NCI-H2029 (cell line): ENCODE measurements around the gene PTPRCAP.
"Not testable (repeated sequence)": the region's sequence is repeated elsewhere in the genome, so short reads cannot be mapped to it uniquely, and the experiment has no call there.

Experiments used
- DNase-seq: peaks from one replicate; lab custom pipeline; 2025; lab: John Stamatoyannopoulos, UW

The PTPRCAP gene

DNA sequence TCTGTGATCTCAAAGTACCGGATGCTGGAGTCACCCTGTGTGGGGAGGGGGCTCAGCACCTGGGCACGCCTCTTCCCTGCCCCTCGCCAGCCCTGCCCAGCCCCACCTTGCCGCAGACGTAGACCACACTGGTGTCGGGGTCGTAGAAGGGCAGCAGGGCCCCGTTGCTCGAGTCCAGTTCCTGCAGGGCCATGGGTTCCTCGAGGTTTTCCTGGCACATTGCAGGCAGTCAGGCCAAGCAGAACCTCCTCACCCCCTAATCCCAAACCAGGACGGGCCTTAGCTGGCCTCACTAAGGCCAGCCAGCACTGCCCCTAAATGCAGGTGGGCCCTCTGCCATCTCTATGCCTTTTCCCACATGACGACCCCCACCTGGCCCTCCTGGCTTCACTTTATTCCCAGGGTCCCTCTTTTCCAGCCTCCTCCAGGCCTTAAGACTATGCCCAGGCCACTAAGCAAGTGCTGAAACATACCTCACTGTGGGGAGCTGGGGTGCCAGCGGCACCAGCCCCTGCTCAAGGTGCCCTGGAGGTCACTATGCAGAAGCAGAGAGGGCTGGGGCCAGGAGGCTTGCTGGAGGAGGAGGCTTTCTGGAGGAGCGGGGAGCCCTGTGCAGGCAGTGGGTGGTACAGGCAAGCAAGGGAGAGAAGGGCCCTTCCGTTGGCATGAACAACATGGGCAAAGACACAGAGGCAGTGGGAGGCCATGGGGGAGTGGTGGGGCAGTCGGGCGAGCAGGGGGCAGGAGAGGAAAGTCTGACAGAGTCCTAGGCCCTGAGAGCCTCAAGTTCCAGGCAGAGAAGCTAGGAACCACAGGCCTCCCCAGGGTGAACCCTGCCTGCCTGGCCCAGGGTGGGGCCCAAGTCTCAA is 3.0 kb upstream of the PTPRCAP start:
- no peak for DNase-seq

DNA sequence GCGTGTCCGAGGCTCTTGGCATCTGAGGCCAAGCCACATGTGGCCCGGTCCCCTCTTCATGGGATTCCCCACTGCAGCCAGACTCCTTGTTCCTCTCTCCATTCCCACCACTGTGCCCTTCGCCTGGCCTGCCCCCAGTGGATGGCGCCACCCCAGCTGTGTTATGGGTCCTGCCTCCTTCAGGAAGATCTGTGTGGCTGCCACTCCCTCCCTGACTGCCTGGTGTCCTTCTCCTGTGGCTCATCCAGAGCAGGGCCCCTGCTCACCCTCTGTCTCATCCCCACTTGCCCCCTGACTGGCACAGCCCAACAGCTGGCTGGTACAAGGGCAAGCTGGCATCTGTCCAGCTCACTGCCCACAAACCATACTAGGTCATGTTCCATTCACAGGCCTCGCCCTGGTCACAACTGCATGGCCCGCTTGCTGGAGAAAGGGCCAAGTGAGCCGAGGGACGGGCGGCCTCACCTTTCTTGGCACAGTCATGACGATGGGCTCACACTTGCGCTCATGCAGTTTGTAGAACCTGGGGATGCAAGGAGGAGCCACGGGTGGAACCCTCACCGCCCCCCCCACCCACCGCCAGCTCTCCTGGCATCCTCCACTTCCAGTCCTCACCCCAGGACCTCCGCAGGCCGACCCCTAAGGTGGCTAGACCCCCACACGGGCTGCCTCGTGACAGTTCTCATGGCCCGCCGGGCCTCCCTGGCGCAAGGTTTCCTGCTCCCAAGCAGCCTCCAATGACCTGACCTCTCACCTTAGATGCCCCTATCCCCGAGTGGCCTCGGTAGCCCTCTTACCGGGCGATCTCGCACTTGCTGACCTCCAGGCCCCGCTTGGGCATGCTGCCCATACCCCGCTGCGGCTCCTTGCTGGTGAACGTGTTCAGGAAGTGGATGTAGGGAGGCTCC is 2.1 kb upstream of the PTPRCAP start:
- peak; percentile 11 for DNase-seq

DNA sequence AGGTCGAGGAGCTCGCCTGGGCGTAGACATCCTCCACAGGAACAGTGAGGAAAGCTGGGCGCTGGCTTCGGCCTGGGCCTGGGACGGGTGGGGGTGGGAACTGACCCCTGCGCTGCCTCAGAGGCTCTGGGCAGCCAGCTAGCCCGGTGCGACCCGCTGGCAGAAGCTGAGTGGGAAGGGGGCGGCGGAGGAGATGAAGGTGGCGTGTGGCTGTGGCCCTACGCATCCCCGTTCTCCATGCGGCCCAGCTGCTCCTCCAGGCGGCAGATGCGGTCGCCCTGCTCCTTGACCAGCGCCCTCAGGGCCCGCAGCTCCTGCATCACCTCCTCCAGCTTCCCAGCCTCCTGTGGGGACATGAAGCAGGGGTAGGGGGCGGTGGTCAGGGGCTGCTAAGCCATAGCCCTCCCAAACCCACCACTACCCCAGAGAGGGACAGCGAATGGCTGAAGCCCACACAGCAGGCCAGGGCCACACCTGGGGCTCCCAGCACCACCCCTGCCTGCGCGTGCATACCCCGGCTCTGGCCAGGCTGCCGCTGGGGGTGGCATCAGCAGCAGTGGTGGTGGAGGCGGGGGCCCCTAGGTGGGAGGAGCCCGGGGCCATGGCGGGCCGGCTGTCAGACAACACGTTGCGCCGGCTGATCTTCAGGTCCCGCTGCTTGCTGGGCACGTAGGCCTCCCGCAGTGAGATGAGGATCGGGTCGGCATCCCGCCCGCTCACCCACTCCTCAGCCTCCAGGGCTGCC is 848 bp upstream of the PTPRCAP start:
- DNase-seq: no peak

DNA sequence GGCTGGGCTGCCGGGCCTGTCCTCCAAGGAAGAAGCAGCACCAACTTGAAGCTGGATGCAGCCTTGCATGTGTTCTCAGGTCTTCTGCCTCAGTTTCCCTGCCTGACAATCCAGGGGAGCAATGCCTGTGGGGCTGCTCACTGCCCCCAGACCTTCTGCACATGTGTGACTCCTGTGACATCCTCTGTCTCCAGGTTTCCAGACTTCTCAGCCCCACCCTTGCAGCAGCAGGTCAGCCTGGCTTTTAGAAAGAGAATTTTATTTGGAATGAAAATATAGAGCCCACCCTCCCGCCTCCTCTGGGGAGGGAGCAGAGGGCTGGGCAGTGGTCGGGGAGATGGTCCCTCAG is 301 bp upstream of the PTPRCAP start:
- no peak for DNase-seq

DNA sequence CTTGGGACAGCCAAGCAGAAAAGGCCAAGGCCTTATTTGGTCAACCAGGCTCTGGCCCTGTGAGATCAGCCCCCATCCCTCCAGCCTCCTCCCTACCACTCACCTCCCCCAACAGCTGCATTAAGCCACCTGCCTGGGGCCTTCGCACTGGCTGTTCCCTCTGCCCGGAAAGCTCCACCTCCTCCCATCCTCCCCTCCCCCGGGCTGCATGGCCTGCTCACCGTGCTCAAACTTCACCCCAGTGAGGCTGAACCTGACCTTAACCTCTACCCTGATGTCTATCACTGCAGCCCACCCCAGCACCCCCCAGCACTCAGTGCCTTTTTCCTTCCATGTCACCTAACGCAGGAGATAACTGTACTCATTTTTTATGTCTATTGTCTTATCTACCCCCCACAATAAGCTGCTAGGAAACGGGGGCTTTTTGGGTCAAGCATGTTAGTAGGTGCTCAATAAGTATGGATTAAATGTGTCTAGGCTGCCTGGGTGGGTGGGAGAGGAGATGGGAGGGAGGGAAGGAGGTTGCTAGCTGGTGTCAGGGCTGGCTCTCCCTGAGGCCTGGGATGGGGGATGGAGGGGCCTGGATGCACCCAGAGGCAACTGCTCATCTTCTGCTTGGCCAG is 912 bp downstream of the PTPRCAP start:
- DNase-seq: no peak

DNA sequence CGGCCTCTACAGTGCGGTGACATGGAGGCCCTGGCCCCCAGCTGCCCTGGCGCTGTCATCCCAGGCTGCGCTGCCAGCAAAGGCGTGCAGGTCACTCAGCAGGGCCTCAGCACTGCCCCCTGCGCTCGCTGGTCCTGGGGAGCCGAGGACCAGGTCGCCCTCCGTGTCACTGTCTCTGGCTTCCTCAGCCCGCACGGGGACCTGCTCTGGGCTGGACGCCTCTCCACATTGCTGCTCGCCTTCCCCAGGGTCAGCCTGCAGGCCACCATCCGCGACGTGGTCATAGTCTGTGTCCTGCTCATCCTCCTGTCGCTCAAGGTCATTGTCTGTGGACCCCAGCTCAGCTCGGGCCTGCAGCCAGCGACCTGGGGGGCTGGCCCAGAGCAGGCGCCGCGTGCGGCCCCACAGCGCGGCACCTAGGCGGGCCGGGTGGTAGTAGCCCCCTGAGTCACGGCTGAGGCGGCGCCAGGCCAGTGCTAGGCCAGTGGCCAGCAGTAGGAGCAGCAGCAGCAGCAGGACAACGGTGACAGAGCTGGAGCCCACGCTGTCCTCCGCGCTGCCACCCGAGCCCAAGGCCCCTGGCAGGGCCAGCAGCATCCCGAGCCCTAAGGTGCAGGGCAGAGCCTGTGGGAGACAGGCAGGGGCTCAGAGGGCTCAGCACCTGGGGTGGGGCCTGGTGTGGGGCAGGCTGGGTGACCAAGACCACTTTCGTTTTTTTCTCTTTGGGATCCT is 1.6 kb downstream of the PTPRCAP start:
- no peak for DNase-seq

DNA sequence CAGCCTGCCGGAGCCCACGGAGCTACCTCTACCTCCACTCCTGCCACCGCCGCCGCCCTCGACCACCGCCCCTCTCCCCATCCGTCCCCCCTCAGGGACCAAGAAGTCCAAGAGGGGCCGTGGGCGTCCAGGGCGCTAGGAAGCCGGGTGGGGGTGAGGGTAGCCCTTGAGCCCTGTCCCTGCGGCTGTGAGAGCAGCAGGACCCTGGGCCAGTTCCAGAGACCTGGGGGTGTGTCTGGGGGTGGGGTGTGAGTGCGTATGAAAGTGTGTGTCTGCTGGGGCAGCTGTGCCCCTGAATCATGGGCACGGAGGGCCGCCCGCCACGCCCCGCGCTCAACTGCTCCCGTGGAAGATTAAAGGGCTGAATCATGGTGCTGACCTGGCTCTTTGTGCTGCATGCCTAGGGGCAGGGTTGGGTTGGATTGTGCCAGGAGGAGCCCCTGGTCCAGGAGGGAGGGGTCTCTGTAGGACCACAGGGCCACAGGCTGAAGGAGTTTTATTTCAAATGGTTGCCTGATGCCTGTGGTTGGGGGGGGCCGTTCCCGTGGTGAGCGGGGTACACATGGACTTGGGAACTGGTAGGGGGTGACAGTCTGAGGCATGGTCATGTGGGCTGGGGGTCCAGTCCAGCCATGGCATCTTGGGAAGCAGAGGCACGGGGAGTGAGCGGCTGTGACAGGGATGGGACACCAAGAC is 2.3 kb downstream of the PTPRCAP start:
- DNase-seq: no peak

DNA sequence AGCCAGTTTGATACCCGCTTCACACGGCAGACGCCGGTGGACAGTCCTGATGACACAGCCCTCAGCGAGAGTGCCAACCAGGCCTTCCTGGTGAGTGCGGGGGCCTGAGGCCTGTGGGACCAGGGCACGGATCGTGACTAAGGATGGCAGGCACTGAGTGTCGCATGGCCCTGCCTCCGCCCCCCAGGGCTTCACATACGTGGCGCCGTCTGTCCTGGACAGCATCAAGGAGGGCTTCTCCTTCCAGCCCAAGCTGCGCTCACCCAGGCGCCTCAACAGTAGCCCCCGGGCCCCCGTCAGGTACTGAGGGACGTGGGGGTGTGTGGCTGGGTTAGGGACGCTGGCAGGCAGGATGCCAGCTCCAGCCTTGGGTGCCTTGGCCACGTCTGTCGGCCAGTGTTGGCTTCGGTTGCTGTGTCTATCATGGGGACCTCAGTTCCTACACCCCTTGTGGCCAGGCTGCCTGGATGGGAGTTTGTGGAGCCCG is 3.0 kb downstream of the PTPRCAP start:
- no peak for DNase-seq

DNA sequence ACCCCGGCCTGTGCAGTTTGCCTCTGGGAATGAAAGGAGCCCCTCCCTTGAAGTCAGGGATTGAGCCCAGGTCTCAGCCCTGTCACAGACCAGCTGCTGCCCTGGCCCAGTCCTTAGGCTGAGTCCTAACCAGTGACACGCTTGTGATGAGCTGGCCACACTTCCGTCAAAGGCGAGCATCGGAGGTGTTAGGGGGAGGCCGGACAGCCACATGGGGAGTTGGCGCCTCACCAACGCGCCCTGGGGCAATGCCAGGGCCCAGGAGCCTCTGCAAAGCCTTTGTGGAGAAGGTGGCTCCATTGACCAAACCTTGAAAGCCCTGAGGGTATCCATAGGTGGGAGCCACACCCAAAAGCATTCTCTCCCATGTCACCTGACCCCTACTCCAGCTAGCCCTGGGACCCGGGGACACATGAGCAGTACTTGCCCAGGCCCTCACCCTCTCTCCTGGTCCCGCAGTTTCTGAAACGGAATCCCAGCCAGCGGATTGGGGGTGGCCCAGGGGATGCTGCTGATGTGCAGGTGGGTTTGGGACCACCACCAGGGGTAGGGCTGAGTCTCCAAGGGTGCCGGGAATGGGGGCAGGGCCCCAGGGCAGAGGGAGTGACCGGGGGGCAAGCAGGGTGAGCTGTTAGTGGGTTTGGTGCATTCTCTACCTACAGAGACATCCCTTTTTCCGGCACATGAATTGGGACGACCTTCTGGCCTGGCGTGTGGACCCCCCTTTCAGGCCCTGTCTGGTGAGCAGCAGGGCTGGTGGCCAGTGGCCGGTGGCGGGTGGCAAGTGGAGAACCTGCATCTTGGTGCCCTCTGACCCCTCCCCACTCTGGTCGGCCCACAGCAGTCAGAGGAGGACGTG is 3.7 kb downstream of the PTPRCAP start:
- DNase-seq: no peak

DNA sequence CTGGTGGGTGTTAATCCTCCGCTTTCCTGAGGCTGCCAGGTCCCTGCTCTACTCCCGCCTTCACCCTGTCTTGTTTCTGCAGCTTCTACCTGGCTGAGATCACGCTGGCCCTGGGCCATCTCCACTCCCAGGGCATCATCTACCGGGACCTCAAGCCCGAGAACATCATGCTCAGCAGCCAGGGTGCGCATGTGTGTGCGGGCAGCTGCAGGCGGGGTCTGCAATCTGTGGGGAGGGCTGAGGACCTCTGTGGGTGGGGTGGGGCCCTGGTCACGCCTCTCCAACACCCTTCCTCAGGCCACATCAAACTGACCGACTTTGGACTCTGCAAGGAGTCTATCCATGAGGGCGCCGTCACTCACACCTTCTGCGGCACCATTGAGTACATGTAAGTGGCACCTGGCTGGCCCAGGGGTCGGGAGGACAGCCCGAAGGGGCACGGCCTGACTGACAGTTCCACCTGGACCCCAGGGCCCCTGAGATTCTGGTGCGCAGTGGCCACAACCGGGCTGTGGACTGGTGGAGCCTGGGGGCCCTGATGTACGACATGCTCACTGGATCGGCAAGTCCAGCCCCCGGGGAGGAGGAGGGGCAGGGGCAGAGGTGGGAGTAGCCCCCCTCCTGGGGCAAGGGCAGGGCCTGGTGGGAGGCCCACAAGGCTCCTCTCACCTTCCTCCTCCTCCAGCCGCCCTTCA is 4.7 kb downstream of the PTPRCAP start:
- DNase-seq: no peak

DNA sequence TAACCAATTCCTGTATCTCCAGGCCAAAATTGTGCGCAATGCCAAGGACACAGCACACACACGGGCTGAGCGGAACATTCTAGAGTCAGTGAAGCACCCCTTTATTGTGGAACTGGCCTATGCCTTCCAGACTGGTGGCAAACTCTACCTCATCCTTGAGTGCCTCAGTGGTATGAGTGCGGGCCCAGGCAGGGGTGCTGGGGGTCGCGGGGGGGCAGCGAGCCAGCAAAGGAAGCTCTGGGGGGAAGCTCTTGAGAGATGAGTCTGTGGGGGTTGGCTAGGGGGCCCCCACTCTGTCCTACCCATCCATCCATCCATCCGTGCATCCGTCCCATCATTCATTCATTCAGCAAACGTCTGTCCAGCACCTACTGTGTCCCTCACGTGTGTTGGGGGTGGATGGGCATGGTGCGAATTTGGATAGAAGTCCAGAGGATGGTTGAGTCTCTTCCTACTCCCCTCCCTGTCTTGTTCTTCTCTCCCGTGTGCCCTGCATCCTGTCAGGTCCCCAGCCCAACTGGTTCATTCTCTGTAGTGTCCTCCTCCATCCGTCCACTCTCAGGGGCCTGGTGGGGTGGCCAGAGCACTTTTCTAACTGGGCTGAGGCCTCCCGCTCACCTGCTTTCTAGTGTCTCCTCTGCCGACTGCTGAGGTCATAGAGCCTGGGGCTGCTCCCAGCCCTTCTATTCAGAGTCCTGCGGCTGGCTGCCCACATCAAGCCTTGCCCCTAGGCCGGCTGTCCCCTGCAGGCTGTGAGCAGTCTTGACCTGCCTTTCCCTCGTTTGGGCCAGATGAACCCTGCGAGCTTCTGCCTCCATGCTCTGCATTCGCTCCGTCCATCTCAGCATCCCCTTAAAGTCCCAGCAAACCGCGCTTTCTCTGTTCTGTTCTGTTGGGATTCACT is 5.9 kb downstream of the PTPRCAP start:
- no peak for DNase-seq

DNA sequence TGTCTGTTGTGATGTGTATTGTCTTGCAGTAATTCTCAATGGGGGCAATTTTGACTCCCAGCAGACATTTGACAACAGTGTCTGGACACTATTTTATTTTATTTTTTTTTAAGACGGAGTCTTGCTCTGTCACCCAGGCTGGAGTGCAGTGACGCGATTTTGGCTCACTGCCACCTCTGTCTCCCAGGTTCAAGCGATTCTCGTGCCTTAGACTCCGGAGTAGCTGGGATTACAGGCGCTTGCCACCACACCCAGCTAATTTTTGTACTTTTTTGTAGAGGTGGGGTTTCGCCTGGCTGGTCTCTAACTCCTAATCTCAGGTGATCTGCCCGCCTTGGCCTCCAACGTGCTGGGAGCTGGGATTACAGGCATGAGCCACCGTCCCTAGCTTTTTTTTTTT is 7.8 kb downstream of the PTPRCAP start:
- no peak for DNase-seq

DNA sequence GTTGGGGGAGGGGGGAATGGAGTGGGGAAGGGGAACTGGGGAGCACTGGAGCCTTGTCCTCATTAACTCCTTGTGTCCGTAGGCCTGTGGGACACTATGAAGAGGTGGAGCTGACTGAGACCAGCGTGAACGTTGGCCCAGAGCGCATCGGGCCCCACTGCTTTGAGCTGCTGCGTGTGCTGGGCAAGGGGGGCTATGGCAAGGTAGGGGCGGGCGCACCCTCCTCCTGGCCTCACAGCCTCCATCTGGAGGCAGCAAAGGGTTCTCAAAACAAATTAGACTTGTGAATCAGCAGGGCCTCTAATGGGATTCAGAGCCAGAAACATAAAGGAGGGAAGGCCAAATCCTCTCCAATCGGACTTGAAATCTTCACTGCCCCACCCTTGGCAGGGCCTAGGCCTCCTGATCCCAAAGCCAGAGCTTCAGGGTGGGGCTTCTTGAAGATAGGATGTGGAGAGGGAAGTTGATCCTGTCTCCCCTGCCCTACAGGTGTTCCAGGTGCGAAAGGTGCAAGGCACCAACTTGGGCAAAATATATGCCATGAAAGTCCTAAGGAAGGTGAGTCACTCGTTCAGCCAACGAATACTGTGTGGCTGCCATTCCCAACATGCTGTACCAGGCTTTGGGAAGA is 8.3 kb downstream of the PTPRCAP start:
- no peak for DNase-seq

DNA sequence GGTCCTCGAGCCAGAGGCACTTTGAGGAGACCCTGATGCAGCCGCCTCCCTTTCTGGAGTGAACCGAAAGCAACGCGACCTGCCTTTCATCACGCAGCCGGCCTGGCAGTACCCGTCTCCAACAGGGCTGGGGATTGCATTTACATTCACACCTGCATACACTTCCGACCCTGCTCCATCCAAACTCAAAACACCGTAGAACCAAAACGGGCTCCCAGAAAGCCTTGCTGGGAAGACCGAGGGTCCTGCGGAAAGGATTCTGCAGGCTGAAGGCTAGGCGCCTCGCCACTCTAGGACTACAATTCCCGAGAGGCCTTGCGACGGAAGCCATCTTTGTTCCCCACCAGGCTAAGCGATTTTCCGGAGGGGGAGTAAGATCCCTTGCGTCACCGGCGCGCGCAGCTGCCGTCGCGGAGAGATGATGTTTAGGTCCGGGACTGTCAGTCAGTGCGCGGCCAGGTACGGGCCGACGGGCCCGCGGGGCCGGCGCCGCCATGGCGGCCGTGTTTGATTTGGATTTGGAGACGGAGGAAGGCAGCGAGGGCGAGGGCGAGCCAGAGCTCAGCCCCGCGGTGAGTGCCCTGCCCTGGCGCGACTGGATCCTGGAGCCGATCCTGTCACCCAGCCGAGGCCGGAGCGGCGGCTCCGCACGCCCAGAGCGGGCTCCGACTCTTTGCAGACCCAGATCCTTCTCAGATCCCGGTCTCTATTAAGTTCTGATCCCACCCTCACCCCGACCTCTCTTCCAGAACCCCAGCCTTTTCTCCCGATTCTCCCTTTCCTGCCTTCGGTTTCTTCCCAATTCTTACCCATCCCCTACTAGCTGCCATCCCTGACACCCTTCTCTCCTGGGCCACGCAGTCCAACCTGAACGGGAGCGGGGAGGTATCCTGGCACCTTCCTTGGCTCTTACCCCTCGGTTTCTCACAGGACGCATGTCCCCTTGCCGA is 9.2 kb downstream of the PTPRCAP start, which contains the start of gene RPS6KB2:
TSS of gene RPS6KB2 (plus strand) at position 443 of the 950 bp plus-strand sequence. CDS start at position 495, 52 bp downstream.
- peak; percentile 93 for DNase-seq

DNA sequence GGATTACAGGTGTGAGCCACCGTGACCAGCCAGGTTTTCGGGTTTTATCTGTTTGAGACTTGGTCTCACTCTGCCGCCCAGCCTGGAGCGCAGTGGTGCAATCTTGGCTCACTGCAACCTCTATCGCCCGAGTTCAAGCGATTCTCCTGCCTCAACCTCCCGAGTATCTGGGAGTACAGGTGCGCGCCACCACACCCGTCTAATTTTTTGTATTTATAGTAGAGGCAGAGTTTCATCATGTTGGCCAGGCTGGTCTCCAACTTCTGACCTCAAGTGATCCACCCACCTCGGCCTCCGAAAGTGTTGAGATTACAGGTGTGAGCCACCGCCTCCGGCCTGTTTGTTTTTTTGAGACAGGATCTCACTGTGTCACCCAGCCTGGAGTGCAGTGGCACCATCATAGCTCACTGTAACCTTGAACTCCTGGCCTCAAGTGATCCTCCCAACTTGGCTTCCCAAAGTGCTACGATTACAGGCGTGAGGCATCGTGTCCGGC is 10.1 kb downstream of the PTPRCAP start:
- not testable (repeated sequence) for DNase-seq
